GM12801 (cell line): Measurements from ENCODE around the gene RAB36.

Source experiments
- CTCF ChIP-seq: IDR thresholded peaks from one replicate; pipeline ENCODE4 v1.5.1; 2011; ENCODE audit warnings: control low read depth; ENCODE audit not compliant: insufficient read length; ENCODE audit errors: extremely low read depth

RAB36 gene, protein sequence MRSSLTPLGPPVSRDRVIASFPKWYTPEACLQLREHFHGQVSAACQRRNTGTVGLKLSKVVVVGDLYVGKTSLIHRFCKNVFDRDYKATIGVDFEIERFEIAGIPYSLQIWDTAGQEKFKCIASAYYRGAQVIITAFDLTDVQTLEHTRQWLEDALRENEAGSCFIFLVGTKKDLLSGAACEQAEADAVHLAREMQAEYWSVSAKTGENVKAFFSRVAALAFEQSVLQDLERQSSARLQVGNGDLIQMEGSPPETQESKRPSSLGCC

DNA sequence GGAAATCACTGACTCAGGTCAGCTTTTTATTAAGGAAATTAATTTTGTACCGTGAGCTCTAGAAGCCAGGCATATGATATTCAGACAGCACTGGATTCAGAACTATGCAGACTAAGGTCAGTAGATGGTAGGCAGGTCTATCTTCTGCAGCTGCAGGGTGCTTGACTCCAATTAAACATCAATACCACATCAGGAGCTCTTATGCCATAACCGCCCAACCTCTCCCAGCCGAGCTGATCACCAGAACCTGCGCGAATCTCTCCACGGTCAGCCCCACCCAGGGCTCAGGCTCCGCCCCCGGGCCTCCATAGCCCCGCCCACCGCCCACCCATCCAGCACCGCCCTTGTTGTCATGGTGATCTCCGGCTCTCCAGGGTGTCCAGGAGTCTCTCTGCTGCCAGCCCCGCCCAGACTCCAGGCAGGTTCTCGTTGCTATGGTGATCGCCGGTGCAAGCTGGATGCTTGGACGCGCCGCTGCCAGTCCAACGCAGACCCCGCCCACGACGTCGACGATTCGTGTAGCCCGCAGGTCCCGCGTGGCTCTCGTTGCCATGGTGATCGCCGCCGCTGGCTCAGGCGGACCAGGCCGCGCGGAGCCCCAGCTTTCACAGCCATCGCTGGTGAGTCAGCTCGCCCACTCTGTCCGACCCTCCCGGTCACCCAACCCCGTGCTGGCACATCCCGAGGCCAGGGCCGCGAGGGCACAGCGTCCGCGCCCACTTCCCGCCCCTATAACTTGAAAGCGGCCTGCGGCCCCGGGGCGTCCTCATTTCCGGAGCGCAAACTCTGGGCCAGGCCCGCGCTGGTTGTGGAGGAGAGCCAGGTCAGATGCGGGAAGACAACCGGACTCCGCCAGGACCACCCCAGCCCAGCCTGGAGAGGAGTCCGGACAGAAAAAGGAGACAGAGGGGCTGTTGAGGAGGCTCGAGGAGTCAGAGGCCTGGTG lies at the start of gene RAB36:
Gene RAB36, plus strand, starts transcription at position 546 of the 946 bp plus-strand sequence. CDS start 1,140 bp downstream, outside the sequence.
- no peak for TF ChIP-seq CTCF

GRCh38 chr22:23095733-23096342 lies 49.4 kb upstream of the RAB36 start:
- no peak for TF ChIP-seq CTCF

DNA sequence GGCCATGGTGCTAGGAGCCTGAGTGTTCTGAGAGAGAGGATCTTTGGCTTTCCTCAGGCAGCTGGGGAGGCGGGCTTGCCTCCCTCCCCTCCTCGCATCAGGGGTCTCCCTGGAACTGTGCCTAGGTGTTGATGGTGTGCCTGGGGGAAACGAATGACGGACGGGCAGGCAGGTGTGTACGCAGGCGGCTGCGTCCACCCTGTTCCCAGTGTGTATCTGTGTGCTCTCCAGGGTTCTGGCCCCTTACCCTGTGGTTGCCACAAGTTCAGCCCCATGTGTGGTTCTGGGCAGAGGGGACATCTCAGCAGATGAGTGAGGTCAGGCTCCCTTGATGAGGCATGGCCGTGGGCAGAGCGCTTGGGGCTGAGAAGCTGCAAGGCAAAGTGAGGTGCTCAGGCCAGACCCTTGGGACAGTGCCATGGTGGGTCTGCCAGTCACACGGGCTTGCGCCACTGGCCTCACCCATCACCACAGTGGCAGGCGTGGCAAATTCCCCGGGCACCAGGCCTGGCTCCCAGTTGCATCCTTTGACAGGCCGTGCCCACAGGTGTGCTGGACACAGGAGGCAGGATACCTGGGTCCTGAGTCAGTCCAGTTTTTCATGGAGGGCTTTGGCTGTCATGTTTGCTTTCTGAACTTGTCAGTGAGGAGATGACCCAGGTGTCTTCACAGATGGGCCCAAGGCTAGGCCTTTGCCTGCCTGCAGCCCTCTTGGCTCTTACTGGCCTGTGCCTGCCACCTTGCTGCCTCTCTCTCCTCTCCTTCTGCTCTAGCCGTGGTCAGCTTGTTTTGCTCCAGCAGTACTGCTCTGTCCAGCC lies 47.7 kb upstream of the RAB36 start:
- TF ChIP-seq CTCF, result no peak

GRCh38 chr22:23098230-23098705 lies 47.0 kb upstream of the RAB36 start:
- no peak for TF ChIP-seq CTCF

DNA sequence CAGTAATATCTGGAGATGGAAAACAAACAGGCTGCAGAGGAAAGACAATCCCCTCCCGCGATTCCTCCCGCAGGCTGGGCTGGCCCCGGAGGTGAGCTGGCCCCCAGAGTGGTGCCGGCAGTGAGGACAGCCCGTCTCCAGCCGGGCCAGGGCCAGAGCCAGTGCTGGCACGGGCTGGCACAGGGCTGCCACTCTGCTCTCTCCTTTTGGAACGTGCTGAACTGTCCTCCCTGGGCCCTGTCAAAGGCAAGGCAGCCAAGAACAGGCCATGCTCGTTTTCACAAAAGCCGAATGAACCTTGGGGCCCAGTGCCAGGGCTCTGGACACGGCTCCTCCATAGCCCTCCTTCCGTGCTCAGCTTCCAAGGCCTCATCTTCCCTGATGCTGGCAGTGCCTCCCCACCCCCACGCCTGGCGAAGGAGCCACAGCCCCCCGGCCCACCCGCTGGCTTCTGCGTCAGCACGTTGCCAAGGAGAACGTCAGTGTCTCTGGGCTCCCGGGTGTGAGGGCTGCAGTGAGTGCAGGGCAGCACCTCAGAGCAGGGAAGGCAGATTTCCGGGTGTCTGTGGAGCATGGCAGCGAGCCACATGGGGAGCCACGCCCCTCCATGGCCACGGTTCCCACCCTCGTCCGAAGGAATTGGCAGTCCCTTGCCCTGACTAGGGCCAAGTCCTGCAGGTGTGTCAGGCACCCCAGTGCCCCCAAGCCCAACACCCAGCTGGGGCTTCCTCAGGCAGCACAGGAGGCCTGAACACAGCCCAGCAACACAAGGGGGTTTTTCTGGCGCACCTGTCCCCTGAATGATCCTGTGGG lies 46.4 kb upstream of the RAB36 start:
- no peak for TF ChIP-seq CTCF

- TF ChIP-seq CTCF, result no peak
Observed at GRCh38 chr22:23099531-23099804, 45.8 kb upstream of the RAB36 start.
